ENCODE measurements around the gene RPSA. TPM values are rescaled to one million over a fixed set of nuclear protein-coding genes. Genes with fewer than 3 reads are reported as not detected.
"Not testable (repeated sequence)": the region's sequence is repeated elsewhere in the genome, so short reads cannot be mapped to it uniquely, and the experiment has no call there.

RPSA gene
- total RNA-seq, 1 donor from 2014 or later = 389 TPM

- DNase-seq (no peak), ATAC-seq (ENCODE audit: poor library complexity) (peak; percentile 65)
- intact Hi-C loops (cut with DNase I) = no loop called here
Observed at GRCh38 chr3:39414421-39414907, 7.9 kb downstream of the RPSA start.

GRCh38 chr3:39415302-39415701 is 8.8 kb downstream of the RPSA start:
- ATAC-seq (ENCODE audit: poor library complexity); intact Hi-C loops (cut with DNase I); DNase-seq: not testable (repeated sequence)

GRCh38 chr3:39415983-39416382 is 9.5 kb downstream of the RPSA start:
- ATAC-seq (ENCODE audit: poor library complexity) (no peak), DNase-seq (no peak)
- intact Hi-C loops (cut with DNase I) = no loop called here

- ATAC-seq (ENCODE audit: poor library complexity); intact Hi-C loops (cut with DNase I); DNase-seq: not testable (repeated sequence)
Observed at GRCh38 chr3:39416998-39417397, 10.5 kb downstream of the RPSA start.

- DNase-seq; ATAC-seq (ENCODE audit: poor library complexity); intact Hi-C loops (cut with DNase I): not testable (repeated sequence)
Observed at GRCh38 chr3:39418556-39419225, 12.2 kb downstream of the RPSA start.

GRCh38 chr3:39419742-39420315 is 13.3 kb downstream of the RPSA start:
- intact Hi-C loops (cut with DNase I) = no loop called here
- no peak for ATAC-seq (ENCODE audit: poor library complexity)
- no peak for DNase-seq

GRCh38 chr3:39420543-39420942 is 14.0 kb downstream of the RPSA start:
- no peak for ATAC-seq (ENCODE audit: poor library complexity)
- intact Hi-C loops (cut with DNase I) = no loop called here
- no peak for DNase-seq

- ATAC-seq (ENCODE audit: poor library complexity) (no peak), DNase-seq (no peak)
- intact Hi-C loops (cut with DNase I) = no loop called here
Observed at GRCh38 chr3:39423436-39423970, 17.0 kb downstream of the RPSA start.

GRCh38 chr3:39426312-39426711 is 19.8 kb downstream of the RPSA start:
- intact Hi-C loops (cut with DNase I) = no loop called here
- ATAC-seq (ENCODE audit: poor library complexity) (no peak), DNase-seq (no peak)

- DNase-seq (no peak), ATAC-seq (ENCODE audit: poor library complexity) (no peak)
- intact Hi-C loops (cut with DNase I) = no loop called here
Observed at GRCh38 chr3:39427506-39427905, 21.0 kb downstream of the RPSA start.

GRCh38 chr3:39428745-39429201 is 22.3 kb downstream of the RPSA start:
- ATAC-seq (ENCODE audit: poor library complexity) = peak; percentile 48
- DNase-seq = peak; percentile 67
- intact Hi-C loops (cut with DNase I) = no loop called here

- intact Hi-C loops (cut with DNase I) = no loop called here
- DNase-seq (no peak), ATAC-seq (ENCODE audit: poor library complexity) (no peak)
Observed at GRCh38 chr3:39429466-39429865, 22.9 kb downstream of the RPSA start.

- ATAC-seq (ENCODE audit: poor library complexity) (no peak), DNase-seq (no peak)
- intact Hi-C loops (cut with DNase I) = no loop called here
Observed at GRCh38 chr3:39432342-39432741, 25.8 kb downstream of the RPSA start.

- DNase-seq = no peak
- no peak for ATAC-seq (ENCODE audit: poor library complexity)
- intact Hi-C loops (cut with DNase I) = no loop called here
Observed at GRCh38 chr3:39433642-39434041, 27.1 kb downstream of the RPSA start.

GRCh38 chr3:39434574-39434973 is 28.1 kb downstream of the RPSA start:
- intact Hi-C loops (cut with DNase I) = no loop called here
- DNase-seq (no peak), ATAC-seq (ENCODE audit: poor library complexity) (no peak)

- intact Hi-C loops (cut with DNase I) = no loop called here
- no peak for DNase-seq
- no peak for ATAC-seq (ENCODE audit: poor library complexity)
Observed at GRCh38 chr3:39435006-39435748, 28.7 kb downstream of the RPSA start.

GRCh38 chr3:39438880-39439279 is 32.4 kb downstream of the RPSA start:
- intact Hi-C loops (cut with DNase I) = no loop called here
- DNase-seq (no peak), ATAC-seq (ENCODE audit: poor library complexity) (no peak)

- DNase-seq = no peak
- intact Hi-C loops (cut with DNase I) = no loop called here
- no peak for ATAC-seq (ENCODE audit: poor library complexity)
Observed at GRCh38 chr3:39440316-39440715, 33.8 kb downstream of the RPSA start.

GRCh38 chr3:39443530-39443929 is 37.0 kb downstream of the RPSA start:
- DNase-seq (no peak), ATAC-seq (ENCODE audit: poor library complexity) (no peak)
- intact Hi-C loops (cut with DNase I) = no loop called here

Measured in Right ventricle myocardium superior (tissue), 1 donor.